EH (cell line): ENCODE measurements around the gene UNK.
A peak's percentile ranks its signal among the peaks of the same experiment; 100 is the strongest.

Experiments used
- DNase-seq: peaks from one replicate; pipeline ENCODE4 v3.0.0-alpha.2; 2015; ENCODE audit warnings: low read depth

The UNK gene

GRCh38 chr17:75822119-75822799 lies 37.7 kb downstream of the UNK start:
- no peak for DNase-seq

DNA sequence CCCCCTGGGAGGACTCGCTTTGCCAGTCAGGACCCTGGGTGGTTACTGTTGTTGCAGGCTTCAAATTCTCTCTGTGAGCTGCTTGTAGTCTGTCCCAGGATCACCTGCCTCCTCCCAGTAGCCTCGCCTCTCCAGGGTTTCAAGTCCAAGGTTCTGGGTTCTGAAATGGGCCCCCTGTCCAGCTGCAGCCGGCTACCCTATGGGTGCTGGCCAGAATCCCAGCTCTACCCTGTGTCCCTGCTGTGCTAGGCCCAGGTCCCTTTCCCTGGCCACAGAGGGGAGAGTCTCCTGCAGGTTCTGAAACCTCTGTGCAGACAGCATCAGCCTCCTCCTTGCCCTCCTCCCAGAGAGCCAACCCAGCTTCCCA lies 38.2 kb downstream of the UNK start:
- no peak for DNase-seq

DNA sequence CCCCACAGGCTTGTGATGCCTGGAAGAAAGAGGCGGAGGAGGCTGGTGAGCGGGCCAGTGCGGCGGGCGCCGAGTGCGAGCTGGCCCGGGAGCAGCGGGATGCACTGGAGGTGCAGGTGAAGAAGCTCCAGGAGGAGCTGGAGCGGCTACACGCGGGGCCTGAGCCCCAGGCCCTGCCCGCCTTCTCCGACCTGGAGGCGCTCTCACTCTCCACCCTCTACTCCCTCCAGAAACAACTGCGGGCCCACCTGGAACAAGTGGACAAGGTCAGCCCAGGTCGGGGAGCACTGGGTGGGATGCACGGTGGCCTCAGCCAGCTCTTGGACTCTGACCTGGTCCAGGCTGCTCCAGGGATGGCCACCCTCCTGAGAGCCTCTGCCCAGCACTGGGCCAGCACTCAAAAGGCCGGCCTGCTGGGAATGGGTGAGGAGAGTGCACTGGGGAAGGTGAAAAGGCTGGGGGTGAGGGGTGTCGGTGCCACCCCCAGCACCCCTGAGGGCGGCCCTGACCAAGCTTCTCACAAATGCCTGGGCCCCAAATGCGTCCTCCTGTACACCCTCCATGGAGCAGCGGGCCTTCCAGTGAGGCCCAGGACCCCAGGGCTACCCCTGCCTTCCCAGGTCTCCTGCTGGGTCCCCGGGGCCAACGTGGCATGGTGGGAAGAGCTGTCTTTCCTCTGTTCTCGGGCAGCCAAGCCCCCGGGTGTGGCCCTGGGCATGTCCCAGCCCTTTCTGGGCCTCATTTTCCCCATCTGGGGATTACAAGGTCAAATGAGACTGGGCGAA lies 38.8 kb downstream of the UNK start:
- no peak for DNase-seq

- no peak for DNase-seq
These were observed 39.5 kb downstream of the UNK start for GRCh38 chr17:75824050-75824552.

GRCh38 chr17:75824666-75825065 lies 40.1 kb downstream of the UNK start:
- DNase-seq, result no peak

GRCh38 chr17:75825149-75825552 lies 40.5 kb downstream of the UNK start:
- DNase-seq, result no peak

GRCh38 chr17:75825748-75826370 lies 41.3 kb downstream of the UNK start:
- DNase-seq, result no peak

DNA sequence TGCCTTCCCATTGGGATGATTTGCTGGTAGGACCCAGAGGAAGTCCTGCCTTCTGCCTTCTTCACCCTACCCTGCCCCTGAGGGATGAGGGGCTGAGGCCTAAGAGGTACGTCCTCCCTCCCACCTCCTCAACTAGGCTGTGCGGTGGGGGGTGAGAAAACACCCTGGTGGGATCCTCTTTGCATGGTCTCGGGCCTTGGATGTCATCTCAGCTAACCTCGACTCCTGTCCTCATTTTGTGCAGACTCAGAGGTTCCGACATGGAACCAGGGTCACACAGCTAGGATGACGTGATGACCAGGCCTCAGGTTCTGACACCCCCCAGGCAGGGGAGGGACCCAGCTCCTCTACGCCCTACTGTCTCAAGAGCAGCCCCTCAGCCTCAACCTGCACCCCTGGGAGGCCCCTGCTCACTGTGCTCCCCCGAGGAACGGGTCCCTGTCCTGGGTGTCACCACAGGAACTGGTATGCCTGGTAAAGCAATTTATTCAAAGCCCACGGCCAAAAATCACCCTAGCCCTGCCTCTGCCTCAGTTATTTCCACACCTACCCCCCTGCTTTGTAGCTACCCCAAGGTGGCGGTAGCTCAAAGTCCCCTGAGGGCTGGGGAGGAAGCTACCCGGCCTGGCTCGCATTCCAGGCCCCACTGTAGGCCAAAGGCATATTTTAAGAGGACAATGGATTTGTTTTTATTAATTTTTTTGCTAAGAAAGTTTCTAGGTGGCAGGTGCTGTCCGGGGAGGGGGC lies 42.1 kb downstream of the UNK start:
- no peak for DNase-seq

- peak; percentile 59 for DNase-seq
These were observed 42.9 kb downstream of the UNK start for GRCh38 chr17:75827308-75828075.

- DNase-seq, result no peak
These were observed 43.4 kb downstream of the UNK start for GRCh38 chr17:75828076-75828400.

DNA sequence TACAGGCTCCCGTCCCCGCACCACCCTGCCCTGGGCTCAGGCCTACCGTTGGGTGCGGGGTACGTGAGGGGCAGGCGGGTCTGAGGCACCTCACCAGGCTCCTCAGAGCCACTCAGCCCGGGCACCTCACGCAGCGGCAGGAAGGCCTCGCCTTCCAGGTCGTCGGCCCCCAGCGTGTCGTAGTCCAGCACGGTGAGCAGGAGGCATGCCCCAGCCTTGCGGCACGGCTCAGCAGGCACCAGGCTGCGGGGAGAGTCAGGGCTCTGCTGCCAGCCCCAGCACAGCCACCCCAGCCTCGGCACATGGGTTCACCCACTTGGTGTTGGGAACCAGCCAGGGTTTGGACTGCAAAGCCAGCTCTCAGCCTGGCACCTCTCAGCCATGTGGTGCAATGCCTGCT lies 44.1 kb downstream of the UNK start:
- no peak for DNase-seq

- no peak for DNase-seq
These were observed 45.1 kb downstream of the UNK start for GRCh38 chr17:75829747-75830146.

GRCh38 chr17:75830164-75831031 lies 45.8 kb downstream of the UNK start:
- no peak for DNase-seq

GRCh38 chr17:75831032-75831571 lies 46.5 kb downstream of the UNK start:
- DNase-seq, result no peak

GRCh38 chr17:75832164-75832651 lies 47.6 kb downstream of the UNK start:
- peak; percentile 76 for DNase-seq

DNA sequence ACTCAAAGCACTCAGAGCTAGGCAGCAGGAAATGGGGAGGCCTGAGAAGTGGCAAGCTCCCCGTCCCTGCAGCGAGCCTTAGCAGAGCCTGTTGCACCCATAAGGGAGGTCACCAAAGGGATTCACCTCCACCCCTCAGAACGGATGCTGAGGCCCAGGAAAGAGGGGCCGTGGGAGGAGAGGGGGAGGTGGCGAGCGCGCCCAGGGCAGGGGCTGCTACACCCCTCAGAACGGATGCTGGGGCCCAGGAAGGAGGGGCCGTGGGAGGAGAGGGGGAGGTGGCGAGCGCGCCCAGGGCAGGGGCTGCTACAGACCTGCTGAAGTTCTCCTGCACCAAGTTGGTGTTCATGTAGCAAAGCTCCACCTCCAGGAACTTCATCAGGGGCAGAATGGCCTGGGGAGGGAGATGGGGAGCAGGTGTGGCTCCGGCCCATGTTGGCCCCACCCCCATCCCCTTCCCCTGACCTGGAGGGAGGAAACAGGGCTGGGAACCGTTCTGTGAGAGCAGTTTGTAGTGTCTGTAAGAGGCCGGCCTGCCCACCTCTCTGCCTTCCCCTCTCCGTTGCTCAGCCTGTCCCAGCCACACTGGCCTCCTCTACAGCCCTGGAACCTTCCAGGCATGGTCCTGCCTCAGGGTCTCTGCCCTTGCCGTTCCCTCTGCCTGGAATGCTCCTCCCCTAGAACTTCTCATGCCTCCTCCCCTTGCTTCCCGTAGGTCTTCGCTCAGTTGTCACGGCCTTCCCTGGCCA lies 48.2 kb downstream of the UNK start:
- DNase-seq, result no peak

- no peak for DNase-seq
These were observed 49.8 kb downstream of the UNK start for GRCh38 chr17:75834279-75834920.

GRCh38 chr17:75834928-75835653 lies 50.5 kb downstream of the UNK start:
- DNase-seq, result no peak
